Measurements from ENCODE around the gene FRAS1.

DNA sequence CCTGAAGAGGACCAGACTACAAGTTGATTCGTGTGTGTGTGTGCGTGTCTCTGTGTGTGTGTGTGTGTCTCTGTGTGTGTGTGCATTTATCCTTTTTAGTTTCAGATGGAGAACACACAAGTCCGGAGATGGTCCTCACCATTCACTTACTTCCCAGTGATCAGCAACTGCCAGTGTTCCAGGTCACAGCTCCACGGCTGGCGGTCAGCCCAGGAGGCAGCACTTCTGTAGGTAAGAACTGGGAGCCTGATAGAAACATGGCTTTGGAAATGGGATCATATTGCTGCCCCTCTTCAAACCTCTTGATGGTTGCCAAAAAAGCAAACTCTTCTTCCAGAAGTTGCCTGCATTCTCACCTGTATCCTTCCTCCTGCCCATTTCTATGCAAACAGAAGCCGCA is 371.9 kb downstream of the FRAS1 start:
- TF ChIP-seq, protein P1, sequence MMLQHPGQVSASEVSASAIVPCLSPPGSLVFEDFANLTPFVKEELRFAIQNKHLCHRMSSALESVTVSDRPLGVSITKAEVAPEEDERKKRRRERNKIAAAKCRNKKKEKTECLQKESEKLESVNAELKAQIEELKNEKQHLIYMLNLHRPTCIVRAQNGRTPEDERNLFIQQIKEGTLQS (CRISPR knock-in tag; conservative IDR thresholded peaks at IDR 0.05) = no peak
- TF ChIP-seq CBFB (CRISPR knock-in tag; IDR thresholded peaks at IDR 0.05; ENCODE audit: low read depth) (no peak), NR1H2 (CRISPR knock-in tag; IDR thresholded peaks at IDR 0.05) (no peak), CTCF (IDR thresholded peaks at IDR 0.05) (no peak), TCF7 (CRISPR knock-in tag; IDR thresholded peaks at IDR 0.05; ENCODE audit: low read depth) (no peak), PRRX2 (CRISPR knock-in tag; IDR thresholded peaks at IDR 0.05) (no peak), ZNF317 (CRISPR knock-in tag; IDR thresholded peaks at IDR 0.05; ENCODE audit: borderline replicate concordance, low read depth) (no peak)
- TF ChIP-seq, protein P2, sequence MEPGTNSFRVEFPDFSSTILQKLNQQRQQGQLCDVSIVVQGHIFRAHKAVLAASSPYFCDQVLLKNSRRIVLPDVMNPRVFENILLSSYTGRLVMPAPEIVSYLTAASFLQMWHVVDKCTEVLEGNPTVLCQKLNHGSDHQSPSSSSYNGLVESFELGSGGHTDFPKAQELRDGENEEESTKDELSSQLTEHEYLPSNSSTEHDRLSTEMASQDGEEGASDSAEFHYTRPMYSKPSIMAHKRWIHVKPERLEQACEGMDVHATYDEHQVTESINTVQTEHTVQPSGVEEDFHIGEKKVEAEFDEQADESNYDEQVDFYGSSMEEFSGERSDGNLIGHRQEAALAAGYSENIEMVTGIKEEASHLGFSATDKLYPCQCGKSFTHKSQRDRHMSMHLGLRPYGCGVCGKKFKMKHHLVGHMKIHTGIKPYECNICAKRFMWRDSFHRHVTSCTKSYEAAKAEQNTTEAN (CRISPR knock-in tag; IDR thresholded peaks at IDR 0.05) = no peak

All from WTC11 (cell line).